ENCODE results near the gene OR2AT4.

The OR2AT4 gene

GRCh38 chr11:75141166-75141565 lies 44.5 kb upstream of the OR2AT4 start:
- no peak overlapping the region for H3K4me3 ChIP-seq (ENCODE audit: low read depth, low read length)
- no peak for DNase-seq (ENCODE audit: low read depth)
- no peak for TF ChIP-seq CTCF (IDR thresholded peaks at IDR 0.05; ENCODE audit: insufficient read depth, low read depth, low read length, missing control alignments)

GRCh38 chr11:75140269-75141138 lies 43.8 kb upstream of the OR2AT4 start:
- peak; percentile 69 for DNase-seq (ENCODE audit: low read depth)
- H3K4me3 ChIP-seq (ENCODE audit: low read depth, low read length) = no peak overlapping the region
- peak; percentile 99 for TF ChIP-seq CTCF (IDR thresholded peaks at IDR 0.05; ENCODE audit: insufficient read depth, low read depth, low read length, missing control alignments)

- no peak for DNase-seq (ENCODE audit: low read depth)
- H3K4me3 ChIP-seq (ENCODE audit: low read depth, low read length) = no peak overlapping the region
- TF ChIP-seq CTCF (IDR thresholded peaks at IDR 0.05; ENCODE audit: insufficient read depth, low read depth, low read length, missing control alignments) = no peak
Measured at GRCh38 chr11:75135651-75136050, 39.0 kb upstream of the OR2AT4 start.

GRCh38 chr11:75135021-75135650 lies 38.5 kb upstream of the OR2AT4 start:
- no peak for DNase-seq (ENCODE audit: low read depth)
- no peak for TF ChIP-seq CTCF (IDR thresholded peaks at IDR 0.05; ENCODE audit: insufficient read depth, low read depth, low read length, missing control alignments)

GRCh38 chr11:75133976-75134375 lies 37.3 kb upstream of the OR2AT4 start:
- no peak for DNase-seq (ENCODE audit: low read depth)
- H3K4me3 ChIP-seq (ENCODE audit: low read depth, low read length) = no peak overlapping the region
- TF ChIP-seq CTCF (IDR thresholded peaks at IDR 0.05; ENCODE audit: insufficient read depth, low read depth, low read length, missing control alignments) = no peak

More at GRCh38 chr11:75135021-75135650, 38.5 kb upstream of the OR2AT4 start:
- H3K4me3 ChIP-seq (ENCODE audit: low read depth, low read length) = no peak overlapping the region

- TF ChIP-seq CTCF (IDR thresholded peaks at IDR 0.05; ENCODE audit: insufficient read depth, low read depth, low read length, missing control alignments) = no peak
- DNase-seq (ENCODE audit: low read depth) = no peak
- no peak overlapping the region for H3K4me3 ChIP-seq (ENCODE audit: low read depth, low read length)
Measured at GRCh38 chr11:75132080-75132479, 35.4 kb upstream of the OR2AT4 start.

Measured in GM12865 (cell line).